Uterus (tissue), 2 donors: ENCODE measurements around the gene KLK13.

Experiments
- CTCF ChIP-seq, 4 experiments: fragments of 200-600 bp in 2 of 4; fragments of 450-650 bp in 2 of 4; sonication (generic) in 2 of 4; IDR thresholded peaks; one replicate each; pipeline ENCODE4 v1.5.1; 2016 to 2019; ENCODE audit warnings: antibody characterized with exemption in 4 of 4, mild to moderate bottlenecking in 2 of 4, moderate library complexity in 1 of 4
- POLR2A ChIP-seq, 2 donors: fragments of 450-650 bp; IDR thresholded peaks; one replicate each; pipeline ENCODE4 v1.6.1; 2016; ENCODE audit warnings: antibody characterized with exemption in 2 of 2, mild to moderate bottlenecking in 1 of 2, moderate library complexity in 1 of 2

GRCh38 chr19:51079481-51080110 lies 14.7 kb upstream of the KLK13 start:
- no peak for TF ChIP-seq CTCF (IDR thresholded peaks at IDR 0.05)
- no peak for TF ChIP-seq POLR2A (IDR thresholded peaks at IDR 0.05)
